A549 (cell line): ENCODE results near the gene MYO15A. TPM values are rescaled to one million over a fixed set of nuclear protein-coding genes. Genes with fewer than 3 reads are reported as not detected.

Experiments used
- ATAC-seq, 2 experiments: fragments of 200-7000 bp in 1 of 2; fragments of >200 bp in 1 of 2; cut with Nextera tagmentation in 1 of 2; cut with Tn5 transposase in 1 of 2; 3 replicates each; pipeline versions ENCODE4 v1.8.0 to v1.9.1; 2018 to 2020; ENCODE audit warnings: mild to moderate bottlenecking in 1 of 2, moderate library complexity in 1 of 2
- CTCF ChIA-PET: fragments of 300-600 bp; sonication (Branson Sonifier 250); formaldehyde crosslinking; extraction: SDS; loops from one replicate; lab custom pipeline; 2021; ENCODE audit warnings: antibody characterized with exemption, inconsistent platforms; lab: Yijun Ruan, JAX
- POLR2A ChIA-PET: fragments of 350-600 bp; formaldehyde crosslinking; extraction: SDS; loops from one replicate; lab custom pipeline; 2021; ENCODE audit warnings: antibody characterized with exemption, inconsistent platforms; lab: Yijun Ruan, JAX
- DNase-seq, 2 experiments: peaks; one replicate each; pipeline versions ENCODE4 v3.0.0 to v3.0.0-alpha.2; 2011 to 2016; ENCODE audit warnings: low read depth in 1 of 2, low spot score in 1 of 2
- FAIRE-seq: peaks from 2 replicates; lab custom pipeline; 2011; peaks lifted over from hg19 to GRCh38; lab: Jason Lieb, UNC
- H3K27ac ChIP-seq, 2 experiments: fragments of >200 bp; sonication (Bioruptor Twin); formaldehyde crosslinking; 3 replicates each; pipeline ENCODE4 v1.5.1; 2016 to 2017
- H3K4me1 ChIP-seq: fragments of >200 bp; sonication (Bioruptor Twin); formaldehyde crosslinking; 3 replicates; pipeline ENCODE4 v1.6.1; 2016
- H3K4me2 ChIP-seq: fragments of >200 bp; sonication (Bioruptor Twin); formaldehyde crosslinking; 3 replicates; pipeline ENCODE4 v1.6.1; 2016
- H3K4me3 ChIP-seq: fragments of >200 bp; sonication (Bioruptor Twin); formaldehyde crosslinking; 3 replicates; pipeline ENCODE4 v1.5.1; 2016
- H3K9me3 ChIP-seq: fragments of >200 bp; sonication (Bioruptor Twin); formaldehyde crosslinking; 3 replicates; pipeline ENCODE4 v1.6.1; 2016
- CBX8 ChIP-seq: fragments of 200-600 bp; sonication (generic); IDR thresholded peaks from 2 replicates; pipeline ENCODE4 v1.6.1; 2016
- CEBPB ChIP-seq, 2 experiments: fragments of >200 bp in 1 of 2; sonication (Bioruptor Twin) in 1 of 2; formaldehyde crosslinking in 1 of 2; IDR thresholded peaks; 2 replicates each; pipeline ENCODE4 v1.6.1; 2012 to 2016
- E2F6 ChIP-seq: IDR thresholded peaks from 2 replicates; pipeline ENCODE4 v1.6.1; 2012; ENCODE audit warnings: low read depth, borderline replicate concordance
- ELK1 ChIP-seq: fragments of 150-350 bp; IDR thresholded peaks from 2 replicates; pipeline ENCODE4 v1.6.1; 2014; ENCODE audit warnings: low read depth, mild to moderate bottlenecking, low read length
- HES2 ChIP-seq: fragments of >200 bp; sonication (Bioruptor Twin); formaldehyde crosslinking; IDR thresholded peaks from 2 replicates; pipeline ENCODE4 v1.6.1; 2016
- HOXB5 ChIP-seq: fragments of 250-450 bp; sonication (Bioruptor Pico); IDR thresholded peaks from 2 replicates; pipeline ENCODE4 v1.5.0; 2020; ENCODE audit warnings: mild to moderate bottlenecking, moderate library complexity
- JUN ChIP-seq, 2 experiments: fragments of >200 bp; sonication (Bioruptor Twin); formaldehyde crosslinking; IDR thresholded peaks; 2 replicates in 1 of 2; 3 replicates in 1 of 2; pipeline ENCODE4 v1.6.1; 2016 to 2017
- JUNB ChIP-seq: fragments of >200 bp; sonication (Bioruptor Twin); formaldehyde crosslinking; IDR thresholded peaks from 2 replicates; pipeline ENCODE4 v1.6.1; 2016
- MAFK ChIP-seq: fragments of 450-650 bp; IDR thresholded peaks from 2 replicates; pipeline ENCODE4 v1.6.1; 2014; ENCODE audit not compliant: partially characterized antibody
- NFE2L2 ChIP-seq: fragments of 150-350 bp; conservative IDR thresholded peaks from 2 replicates; pipeline ENCODE4 v1.6.1; 2014; ENCODE audit warnings: low read length
- NPAS2 ChIP-seq: fragments of 250-450 bp; sonication (Bioruptor Pico); IDR thresholded peaks from 2 replicates; pipeline ENCODE4 v1.8.0; 2022; ENCODE audit warnings: mild to moderate bottlenecking, moderate library complexity, borderline replicate concordance
- PHF8 ChIP-seq: fragments of 200-600 bp; sonication (generic); IDR thresholded peaks from 2 replicates; pipeline ENCODE4 v1.6.1; 2016; ENCODE audit warnings: low read depth, mild to moderate bottlenecking, antibody characterized with exemption, moderate library complexity, borderline replicate concordance
- POLR2AphosphoS2 ChIP-seq: conservative IDR thresholded peaks from 2 replicates; pipeline ENCODE4 v1.6.1; 2012; ENCODE audit warnings: low read length, improper control_type of control experiment, inconsistent platforms
- RAD21 ChIP-seq, 2 experiments: fragments of >200 bp in 1 of 2; sonication (Bioruptor Twin) in 1 of 2; formaldehyde crosslinking in 1 of 2; IDR thresholded peaks in 1 of 2; conservative IDR thresholded peaks in 1 of 2; 2 replicates in 1 of 2; 3 replicates in 1 of 2; pipeline ENCODE4 v1.6.1; 2012 to 2018; ENCODE audit warnings: inconsistent platforms in 1 of 2
- RARB ChIP-seq: fragments of 250-450 bp; sonication (Bioruptor Pico); IDR thresholded peaks from 2 replicates; pipeline ENCODE4 v1.8.0; 2021; ENCODE audit warnings: mild to moderate bottlenecking, moderate library complexity
- RCOR1 ChIP-seq: fragments of 150-350 bp; IDR thresholded peaks from 2 replicates; pipeline ENCODE4 v1.6.1; 2014; ENCODE audit warnings: antibody characterized with exemption, low read length, low read depth
- REST ChIP-seq: fragments of 200-600 bp; sonication (generic); IDR thresholded peaks from 2 replicates; pipeline ENCODE4 v1.6.1; 2016; ENCODE audit warnings: antibody characterized with exemption, mild to moderate bottlenecking, moderate library complexity
- RNF2 ChIP-seq: fragments of 200-600 bp; sonication (generic); IDR thresholded peaks from 2 replicates; pipeline ENCODE4 v1.6.1; 2016; ENCODE audit warnings: low read depth, mild to moderate bottlenecking, antibody characterized with exemption, moderate library complexity, borderline replicate concordance
- SMC3 ChIP-seq: fragments of >200 bp; sonication (Bioruptor Twin); formaldehyde crosslinking; IDR thresholded peaks from 3 replicates; pipeline ENCODE4 v1.6.1; 2018; ENCODE audit warnings: inconsistent platforms
- SREBF2 ChIP-seq: fragments of 450-650 bp; IDR thresholded peaks from 2 replicates; pipeline ENCODE4 v1.6.1; 2014; ENCODE audit warnings: mild to moderate bottlenecking, moderate library complexity
- TFCP2L1 ChIP-seq: fragments of 250-450 bp; sonication (Bioruptor Pico); IDR thresholded peaks from 2 replicates; pipeline ENCODE4 v1.5.0; 2021; ENCODE audit warnings: mild to moderate bottlenecking
- TP53 ChIP-seq: fragments of 250-450 bp; sonication (Bioruptor Pico); IDR thresholded peaks from 2 replicates; pipeline ENCODE4 v1.5.0; 2021; ENCODE audit warnings: mild to moderate bottlenecking, moderate library complexity
- ZC3H11A ChIP-seq: fragments of 450-650 bp; IDR thresholded peaks from 2 replicates; pipeline ENCODE4 v1.6.1; 2014; ENCODE audit warnings: antibody characterized with exemption, mild to moderate bottlenecking
- ZFP36 ChIP-seq: fragments of 450-650 bp; IDR thresholded peaks from 2 replicates; pipeline ENCODE4 v1.6.1; 2014; ENCODE audit warnings: borderline replicate concordance; ENCODE audit not compliant: partially characterized antibody
- ZNF302 ChIP-seq: fragments of 250-450 bp; sonication (Bioruptor Pico); IDR thresholded peaks from 2 replicates; pipeline ENCODE4 v1.9.0; 2021; ENCODE audit warnings: inconsistent platforms, mild to moderate bottlenecking, moderate library complexity
- WGBS: methylation state at CpG from one replicate; pipeline ENCODE4 v1.1.6; 2017; ENCODE audit errors: missing lambda C conversion rate; 5-methylcytosine and 5-hydroxymethylcytosine counted together
- polyA plus RNA-seq, 4 experiments: library from polyadenylated mRNA; depleted of rRNA in 3 of 4; stranded (reverse); fragments of >200 nt; fragmentation: RNase III in 1 of 4; extraction: RNeasy Plus Mini Kit Qiagen cat#74134 plus additional on column Dnase treatment in 1 of 4; gene quantifications; 2 replicates in 3 of 4; 3 replicates in 1 of 4; pipeline ENCODE4 v1.2.3, GENCODE V29; 2011 to 2017
- TF ChIP-seq, protein P1 (sequence below): IDR thresholded peaks from 2 replicates; pipeline ENCODE4 v1.6.1; 2012

Gene MYO15A
- polyA plus RNA-seq, 2 of the 4 experiments (the other 2 are of a cell fraction), result 0.22 to 0.26 TPM

DNA sequence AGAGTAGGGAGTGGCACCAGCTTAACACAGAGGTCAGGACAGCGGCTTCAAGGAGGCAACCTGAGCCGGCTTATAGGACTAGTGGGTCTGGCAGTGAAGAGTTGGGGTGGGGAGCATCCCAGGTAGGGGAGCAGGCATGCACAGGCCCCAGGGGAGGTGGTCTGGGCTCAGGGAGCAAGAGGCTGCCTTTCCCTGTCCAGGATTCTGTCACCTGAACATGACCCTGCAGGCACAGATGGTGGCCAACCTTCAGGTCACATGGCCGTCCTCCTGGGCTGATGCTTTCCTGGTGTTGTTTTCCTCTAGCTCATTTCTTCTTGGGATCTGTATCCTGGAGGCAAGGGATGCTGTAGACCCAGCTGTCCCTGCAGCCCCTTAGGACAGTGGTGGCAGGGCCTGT is 3.5 kb upstream of the MYO15A start (continued):
- TF ChIP-seq ELK1, result no peak
- TF ChIP-seq CEBPB (IDR thresholded peaks at IDR 0.05), result no peak
- no peak for TF ChIP-seq ZC3H11A
- no peak for TF ChIP-seq E2F6
- TF ChIP-seq, protein P1, sequence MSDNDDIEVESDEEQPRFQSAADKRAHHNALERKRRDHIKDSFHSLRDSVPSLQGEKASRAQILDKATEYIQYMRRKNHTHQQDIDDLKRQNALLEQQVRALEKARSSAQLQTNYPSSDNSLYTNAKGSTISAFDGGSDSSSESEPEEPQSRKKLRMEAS, result no peak
- no peak for TF ChIP-seq ZNF302 (CRISPR knock-in tag)
- no peak for TF ChIP-seq TFCP2L1
- no peak for TF ChIP-seq TP53
- TF ChIP-seq ZFP36, result no peak

- no peak for DNase-seq
- no peak for FAIRE-seq
- 84% methylated on average over 6 of the region's 6 CpGs for WGBS
Measured at GRCh38 chr17:18105595-18105994, 3.0 kb upstream of the MYO15A start.

More at GRCh38 chr17:18105595-18105994, 3.0 kb upstream of the MYO15A start:
- Histone ChIP-seq H3K9me3 (no peaks in the 10 kb centered on the region), H3K27ac (no peak overlapping the region), H3K4me3 (no peak overlapping the region), H3K4me1 (no peaks in the 10 kb centered on the region), H3K4me2 (no peak overlapping the region)
- ATAC-seq, result no peak
- TF ChIP-seq HES2, result no peak
- no peak for TF ChIP-seq TFCP2L1
- TF ChIP-seq REST, result no peak
- TF ChIP-seq NFE2L2, result no peak
- TF ChIP-seq JUN (IDR thresholded peaks at IDR 0.05), result no peak
- TF ChIP-seq RCOR1, result no peak
- TF ChIP-seq ELK1, result no peak
- TF ChIP-seq POLR2AphosphoS2, result no peak
- TF ChIP-seq RNF2, result no peak
- TF ChIP-seq SREBF2, result no peak
- TF ChIP-seq E2F6, result no peak
- TF ChIP-seq PHF8, result no peak
- no peak for TF ChIP-seq JUNB
- no peak for TF ChIP-seq NPAS2 (CRISPR knock-in tag)
- no peak for TF ChIP-seq SMC3
- no peak for TF ChIP-seq RARB
- no peak for TF ChIP-seq CBX8
- TF ChIP-seq HOXB5 (CRISPR knock-in tag), result no peak
- no peak for TF ChIP-seq MAFK
- TF ChIP-seq RAD21 (conservative IDR thresholded peaks at IDR 0.05 in 1 of 2, IDR thresholded peaks at IDR 0.05 in 1 of 2), result no peak
- ChIA-PET CTCF (interaction anchor here (0.5 to 1.7 kb wide), 2 partner anchors 12 to 1586 kb away, joined by 3 to 7 read pairs; no protein-coding TSS in a partner anchor), POLR2A (no interaction called here)
